GM21381 (cell line): Measurements from ENCODE around the gene BCL2L2.
"Not testable (repeated sequence)": the region's sequence is repeated elsewhere in the genome, so short reads cannot be mapped to it uniquely, and the experiment has no call there.

Experiments
- ATAC-seq: cut with Tn5 transposase; IDR thresholded peaks from one replicate; pipeline ENCODE4 v1.9.1; 2021; ENCODE audit warnings: mild to moderate bottlenecking, moderate library complexity; ENCODE audit not compliant: unreplicated experiment

The BCL2L2 gene

GRCh38 chr14:23322568-23323517, 16.2 kb downstream of the BCL2L2 start:
- ATAC-seq: no peak

- ATAC-seq: no peak
Observed at GRCh38 chr14:23323838-23324454, 17.3 kb downstream of the BCL2L2 start.

- ATAC-seq: no peak
Observed at GRCh38 chr14:23324455-23324846, 17.8 kb downstream of the BCL2L2 start.

- no peak for ATAC-seq
Observed at GRCh38 chr14:23324993-23325392, 18.4 kb downstream of the BCL2L2 start.

GRCh38 chr14:23325746-23326145, 19.1 kb downstream of the BCL2L2 start:
- not testable (repeated sequence) for ATAC-seq

GRCh38 chr14:23326491-23327332, 20.1 kb downstream of the BCL2L2 start:
- ATAC-seq: no peak

- no peak for ATAC-seq
Observed at GRCh38 chr14:23327947-23328744, 21.5 kb downstream of the BCL2L2 start.

- ATAC-seq: no peak
Observed at GRCh38 chr14:23335623-23336022, 29.0 kb downstream of the BCL2L2 start.

- no peak for ATAC-seq
Observed at GRCh38 chr14:23339506-23340268, 33.1 kb downstream of the BCL2L2 start.

GRCh38 chr14:23344481-23344880, 37.8 kb downstream of the BCL2L2 start:
- no peak for ATAC-seq

GRCh38 chr14:23345987-23346692, 39.5 kb downstream of the BCL2L2 start:
- no peak for ATAC-seq

- no peak for ATAC-seq
Observed at GRCh38 chr14:23346693-23347405, 40.2 kb downstream of the BCL2L2 start.

- ATAC-seq: no peak
Observed at GRCh38 chr14:23347406-23348296, 41.0 kb downstream of the BCL2L2 start.

GRCh38 chr14:23348297-23348655, 41.6 kb downstream of the BCL2L2 start:
- ATAC-seq: no peak

- ATAC-seq: no peak
Observed at GRCh38 chr14:23349156-23349845, 42.7 kb downstream of the BCL2L2 start.

- ATAC-seq: no peak
Observed at GRCh38 chr14:23351681-23352505, 45.3 kb downstream of the BCL2L2 start.
